HG03095 (cell line): ENCODE measurements around the gene KRTAP17-1.
"Not testable (repeated sequence)": the region's sequence is repeated elsewhere in the genome, so short reads cannot be mapped to it uniquely, and the experiment has no call there.

Experiments
- ATAC-seq: cut with Tn5 transposase; IDR thresholded peaks from one replicate; pipeline ENCODE4 v1.9.1; 2021; ENCODE audit warnings: moderate library complexity; ENCODE audit not compliant: unreplicated experiment

Gene KRTAP17-1

GRCh38 chr17:41315204-41315794 lies at the start of gene KRTAP17-1:
TSS of gene KRTAP17-1 (minus strand) at chr17:41315710. CDS start at chr17:41315650, 60 bp downstream.
- ATAC-seq = no peak

GRCh38 chr17:41363881-41364280 lies 48.4 kb upstream of the KRTAP17-1 start:
- no peak for ATAC-seq

GRCh38 chr17:41360296-41360995 lies 44.9 kb upstream of the KRTAP17-1 start:
- ATAC-seq = no peak

- no peak for ATAC-seq
Observed at GRCh38 chr17:41354536-41354935, 39.0 kb upstream of the KRTAP17-1 start.

- ATAC-seq = no peak
Observed at GRCh38 chr17:41352597-41353366, 37.3 kb upstream of the KRTAP17-1 start.

GRCh38 chr17:41351177-41351576 lies 35.7 kb upstream of the KRTAP17-1 start:
- ATAC-seq = no peak

GRCh38 chr17:41350381-41350878 lies 34.9 kb upstream of the KRTAP17-1 start, which contains the start of gene KRT33A:
TSS of gene KRT33A (minus strand) at chr17:41350828. CDS start at chr17:41350767, 61 bp downstream.
- not testable (repeated sequence) for ATAC-seq

GRCh38 chr17:41347869-41348760 lies 32.6 kb upstream of the KRTAP17-1 start:
- ATAC-seq = no peak

- not testable (repeated sequence) for ATAC-seq
Observed at GRCh38 chr17:41346421-41346820, 30.9 kb upstream of the KRTAP17-1 start.

- no peak for ATAC-seq
Observed at GRCh38 chr17:41345992-41346391, 30.5 kb upstream of the KRTAP17-1 start.

- no peak for ATAC-seq
Observed at GRCh38 chr17:41343029-41343428, 27.5 kb upstream of the KRTAP17-1 start.

GRCh38 chr17:41340934-41341861 lies 25.7 kb upstream of the KRTAP17-1 start:
- ATAC-seq = no peak

- ATAC-seq = no peak
Observed at GRCh38 chr17:41340494-41340893, 25.0 kb upstream of the KRTAP17-1 start.

- ATAC-seq = no peak
Observed at GRCh38 chr17:41339571-41340172, 24.2 kb upstream of the KRTAP17-1 start.

GRCh38 chr17:41338961-41339485 lies 23.5 kb upstream of the KRTAP17-1 start:
- no peak for ATAC-seq

GRCh38 chr17:41335747-41336146 lies 20.2 kb upstream of the KRTAP17-1 start:
- no peak for ATAC-seq

- ATAC-seq = no peak
Observed at GRCh38 chr17:41334385-41335305, 19.1 kb upstream of the KRTAP17-1 start.

GRCh38 chr17:41333836-41334235 lies 18.3 kb upstream of the KRTAP17-1 start:
- ATAC-seq = no peak
